Measurements from ENCODE around the gene NOTUM.

GRCh38 chr17:81957691-81958432, 3.1 kb downstream of the NOTUM start:
- no peak for TF ChIP-seq POLR2AphosphoS5 (IDR thresholded peaks at IDR 0.05; ENCODE audit: insufficient read depth in 1 of 2, low read depth in 1 of 2)
- no peak for TF ChIP-seq CTCF (IDR thresholded peaks at IDR 0.05)
- no peak for TF ChIP-seq POLR2A (IDR thresholded peaks at IDR 0.05)
